Activated CD4-positive, alpha-beta T cell treated with anti-CD3 and anti-CD28 coated beads, Interleukin-2, Interleukin-6, amounts not matched to agents 100 ng/mL and 50 ng/mL, durations not matched to agents 16 hours and 8 hours (primary cell): ENCODE data around the gene SCARF1.

Experiments used
- DNase-seq: peaks from one replicate; pipeline ENCODE4 v3.0.0-alpha.2; 2020

SCARF1 gene

DNA sequence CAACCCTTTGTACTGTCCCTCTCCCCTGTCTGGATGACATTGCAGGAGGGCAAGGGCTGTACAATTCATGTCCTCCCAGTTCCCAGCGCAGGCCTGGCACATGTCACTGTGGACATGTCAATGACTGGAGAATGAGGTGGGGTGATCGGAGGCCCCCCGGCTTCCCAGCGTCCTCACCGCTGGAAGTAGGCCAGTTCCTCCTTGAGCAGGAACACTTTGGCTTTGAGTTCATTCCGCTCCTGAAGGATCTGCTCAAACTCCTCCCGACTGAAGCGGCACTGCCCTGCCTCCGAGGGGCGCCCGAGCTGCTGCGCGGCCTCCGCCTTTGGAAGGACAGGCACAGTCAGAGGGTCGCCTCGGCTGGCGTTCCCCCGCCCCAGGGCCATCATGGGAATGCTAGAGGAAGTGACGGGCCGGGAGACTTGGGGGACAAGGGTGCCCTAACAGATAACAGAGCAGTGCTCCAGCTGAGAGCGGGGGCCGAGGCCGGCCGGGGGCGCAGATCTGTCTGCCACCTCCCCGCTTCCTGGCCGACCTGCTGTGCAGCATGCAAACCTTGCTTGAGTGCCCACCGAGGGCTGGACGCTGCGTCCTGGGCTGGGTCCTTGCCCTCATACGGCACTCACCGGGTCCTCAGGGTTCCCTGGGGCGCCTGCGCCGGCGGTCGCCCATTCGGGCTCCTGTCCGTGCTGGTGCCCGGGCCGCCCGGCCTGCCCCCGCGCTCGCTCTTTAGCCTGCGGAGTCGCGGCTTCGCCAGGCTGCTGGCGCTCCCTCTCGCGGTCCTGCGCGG is 2.8 kb upstream of the SCARF1 start:
- DNase-seq = no peak

DNA sequence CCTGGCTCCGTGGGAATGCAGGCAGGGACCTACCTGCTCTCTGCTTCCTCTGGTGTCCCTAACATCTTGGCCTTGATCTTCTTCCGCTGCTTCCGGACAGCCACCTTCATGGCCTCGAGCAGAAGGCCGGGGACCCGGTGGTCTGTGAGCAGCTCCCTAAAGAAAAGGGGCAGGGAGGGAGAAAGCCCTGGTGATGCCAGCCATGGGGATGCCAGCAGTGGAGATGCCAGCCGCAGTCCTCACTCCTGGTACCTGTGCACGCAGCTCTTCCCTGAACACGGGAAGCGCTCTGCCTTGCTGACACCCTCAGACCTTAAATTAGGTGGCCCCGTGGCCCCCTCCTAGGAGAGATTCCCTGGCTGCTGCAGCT is 2.3 kb upstream of the SCARF1 start:
- DNase-seq = no peak

DNA sequence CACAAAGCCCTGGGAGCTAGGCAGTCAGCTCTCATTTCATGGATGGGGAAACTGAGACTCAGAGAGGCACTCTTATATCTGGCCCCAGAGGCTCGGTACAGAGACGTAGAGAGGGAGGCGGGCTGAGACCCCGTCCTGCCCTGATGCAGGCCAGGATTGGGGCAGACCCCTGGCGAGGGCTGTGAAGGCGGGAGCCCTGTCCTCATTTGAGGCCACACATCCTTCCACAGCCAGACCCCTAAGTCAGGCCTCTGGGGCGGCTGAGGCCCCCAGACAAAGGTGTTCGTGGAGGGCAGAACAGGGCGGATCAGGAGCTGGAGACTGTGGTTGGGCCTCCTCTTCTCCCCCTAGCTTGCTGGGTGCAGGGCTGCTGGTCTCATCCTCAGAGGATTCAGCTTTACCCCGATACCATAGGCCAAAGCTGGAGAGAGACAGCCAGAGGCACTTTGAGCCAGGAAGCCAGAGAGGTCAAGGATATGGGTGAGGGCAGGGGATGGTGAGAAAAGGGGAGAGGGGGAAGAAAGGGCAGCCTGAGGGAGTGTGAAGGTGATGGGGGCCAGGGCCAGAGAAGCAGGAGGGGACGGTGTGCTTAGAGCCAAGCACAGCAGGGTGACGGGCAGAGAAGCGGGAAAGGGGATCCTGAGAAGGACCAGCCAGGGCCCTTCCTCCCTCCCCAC is 805 bp upstream of the SCARF1 start:
- no peak for DNase-seq

DNA sequence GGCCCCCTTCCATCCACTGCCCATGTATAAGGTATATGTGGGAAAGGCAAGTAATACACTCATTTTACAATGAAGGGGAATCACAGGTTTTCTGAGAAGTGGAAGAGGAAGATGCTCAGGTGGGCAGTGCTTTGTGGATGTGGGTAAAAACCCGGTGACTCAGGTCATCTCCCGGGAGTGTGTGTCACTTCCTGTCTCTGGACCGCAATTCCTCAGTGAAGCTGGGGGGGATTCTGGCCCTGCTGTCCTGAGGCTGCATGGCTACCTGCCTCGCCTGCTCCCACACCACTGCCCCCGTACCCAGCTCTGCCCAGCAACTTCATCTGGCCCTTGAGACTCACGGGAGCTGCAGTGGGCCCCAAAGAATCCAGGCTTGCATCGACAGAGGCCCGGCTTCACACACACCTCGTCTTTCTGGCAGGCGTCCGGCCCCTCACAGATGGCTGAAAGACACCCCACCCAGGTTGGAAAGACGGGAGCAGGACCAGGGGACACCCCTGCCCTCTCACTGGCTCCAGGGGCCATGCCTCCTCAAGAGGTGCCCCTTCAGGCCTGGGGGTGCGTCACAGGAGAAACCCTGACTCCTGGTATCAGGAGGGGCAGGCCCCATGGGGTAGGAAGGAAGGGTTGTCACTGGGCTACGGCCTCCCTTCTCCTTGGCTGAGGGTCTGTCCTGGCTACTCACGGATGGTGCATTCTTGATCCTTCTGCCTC is 882 bp downstream of the SCARF1 start:
- DNase-seq = peak; percentile 63

DNA sequence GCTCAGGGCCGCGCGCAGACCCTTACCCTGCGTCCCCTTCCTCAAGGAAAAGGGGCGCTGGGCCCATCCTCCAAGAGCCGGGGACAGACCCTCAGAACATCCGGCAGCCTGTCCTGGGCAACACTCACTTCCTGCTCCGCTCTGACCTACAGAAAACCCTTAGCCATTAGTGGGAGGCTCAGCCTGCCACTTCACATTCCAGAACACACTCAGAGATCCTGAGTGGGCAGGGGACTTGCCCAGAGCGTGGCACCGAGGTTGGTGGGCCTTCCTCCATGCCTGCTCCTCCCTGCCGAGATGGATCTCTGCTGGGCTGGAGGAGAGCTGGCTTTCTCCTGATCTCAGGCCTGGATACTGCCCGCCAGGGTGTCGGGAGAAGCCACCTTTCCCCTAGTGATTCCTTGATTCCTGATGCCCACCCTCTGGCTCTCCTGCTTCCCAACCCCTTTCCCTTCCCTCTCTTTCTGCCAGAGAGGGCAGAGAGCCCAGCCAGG is 1.5 kb downstream of the SCARF1 start:
- DNase-seq = no peak

DNA sequence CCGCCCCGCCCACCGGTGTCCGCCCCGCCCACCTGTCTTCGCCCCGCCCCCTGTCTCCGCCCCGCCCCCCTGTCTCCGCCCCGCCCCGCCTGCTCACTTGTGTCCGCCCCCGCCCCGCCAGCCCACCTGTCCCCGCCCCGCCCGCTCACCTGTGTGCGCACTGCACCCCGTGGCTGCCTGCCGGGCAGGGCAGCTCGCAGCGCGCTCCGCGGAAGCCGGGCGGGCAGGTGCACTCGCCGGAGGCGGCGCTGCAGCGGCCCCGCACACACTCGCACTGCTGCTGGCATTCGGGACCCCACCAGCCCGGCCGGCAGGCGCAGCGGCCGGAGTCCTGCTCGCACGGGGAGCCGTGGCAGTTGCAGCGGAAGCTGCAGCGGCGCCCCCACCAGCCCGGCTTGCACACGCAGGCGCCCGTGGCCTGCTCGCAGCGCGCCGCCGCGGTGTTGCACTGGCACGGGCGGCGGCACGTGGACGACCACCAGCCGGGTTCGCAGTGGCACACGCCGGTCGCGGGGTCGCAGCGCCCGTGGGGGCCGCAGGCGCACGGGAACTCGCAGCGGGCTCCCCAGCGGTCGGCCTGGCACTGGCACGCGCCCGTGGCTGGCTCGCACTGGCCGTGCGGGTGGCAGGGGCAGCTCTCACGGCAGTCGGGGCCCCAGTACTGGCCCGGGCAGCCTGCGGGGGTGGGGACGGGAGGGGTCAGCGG is 2.1 kb downstream of the SCARF1 start:
- peak; percentile 27 for DNase-seq

DNA sequence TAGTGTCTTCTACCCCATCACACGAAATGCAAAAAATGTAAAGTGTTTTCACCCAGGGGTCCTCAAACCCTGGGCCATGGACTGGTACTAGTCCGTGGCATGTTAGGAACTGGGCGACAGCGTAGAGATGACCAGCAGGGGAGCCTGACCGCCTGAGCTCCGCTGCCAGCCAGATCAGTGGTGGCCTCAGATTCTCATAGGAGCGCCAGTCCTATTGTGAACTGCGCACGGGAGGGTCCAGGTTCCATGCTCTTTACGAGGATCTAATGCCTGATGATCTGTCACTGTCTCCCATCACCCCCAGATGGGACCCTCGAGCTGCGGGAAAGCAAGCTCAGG is 4.5 kb downstream of the SCARF1 start:
- no peak for DNase-seq

DNA sequence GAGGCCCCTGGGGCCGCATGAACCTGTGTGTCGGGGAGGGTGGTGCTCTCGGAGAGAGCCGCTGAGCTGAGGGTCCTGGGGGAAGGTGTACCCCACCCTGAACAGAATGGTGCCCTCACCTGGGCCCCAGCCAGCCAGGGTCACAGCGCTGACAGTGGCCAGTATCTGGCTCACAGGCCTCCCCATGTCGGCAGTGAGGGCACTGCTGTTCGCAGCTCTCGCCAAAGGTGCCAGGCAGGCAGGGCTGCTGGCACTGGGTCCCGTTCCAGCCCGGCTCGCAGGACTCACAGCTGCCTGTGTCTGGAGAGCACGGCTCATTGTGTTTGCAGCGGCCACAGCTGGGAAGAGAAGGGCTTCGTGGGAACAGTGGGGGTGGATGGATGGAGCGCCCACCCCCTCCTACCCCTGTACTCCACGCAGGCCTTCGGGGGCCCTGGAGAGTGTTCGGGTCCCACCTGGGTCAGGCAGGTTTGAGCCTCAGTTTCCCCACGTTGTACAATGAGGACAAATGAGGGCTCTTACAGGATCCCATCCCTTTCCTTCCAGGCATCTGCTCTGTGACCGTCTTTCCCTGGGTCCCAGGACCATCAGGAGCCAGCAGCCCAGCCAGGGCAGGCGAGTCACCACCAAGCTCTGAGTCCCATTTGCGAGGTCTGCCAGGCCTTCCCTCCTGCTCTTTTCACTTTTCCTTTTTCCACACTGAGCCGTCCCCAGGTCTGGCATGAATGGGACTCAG is 5.0 kb downstream of the SCARF1 start:
- no peak for DNase-seq

DNA sequence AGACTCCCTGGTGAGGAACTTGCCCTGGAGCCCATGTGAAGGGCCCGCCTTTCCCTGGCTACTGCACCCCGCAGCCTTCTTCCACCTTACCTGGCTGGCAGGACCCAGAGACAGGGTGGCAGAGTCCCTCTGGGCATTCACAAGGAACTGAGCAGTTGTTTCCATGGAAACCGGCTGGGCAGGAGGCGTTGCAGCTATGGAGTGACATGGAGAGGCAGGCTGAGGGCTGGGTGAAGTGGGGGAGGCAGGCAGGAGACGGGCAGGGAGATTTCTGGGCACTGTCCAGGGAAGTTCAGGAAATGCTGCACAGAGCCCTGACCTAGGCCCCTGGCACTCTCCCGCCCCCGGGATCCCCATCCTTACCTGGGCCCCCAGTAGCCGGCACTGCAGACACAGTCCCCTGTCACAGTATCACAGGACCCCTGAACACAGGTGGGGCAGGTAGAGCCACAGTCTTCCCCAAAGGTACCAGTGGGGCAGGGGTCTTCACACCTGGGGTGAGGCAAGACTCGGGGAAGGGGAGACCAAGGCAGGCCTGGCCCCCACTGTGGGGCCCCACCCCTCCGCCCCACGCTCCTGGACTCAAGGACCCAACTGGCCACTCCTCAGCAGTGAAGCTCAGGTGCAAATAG is 5.9 kb downstream of the SCARF1 start:
- no peak for DNase-seq

DNA sequence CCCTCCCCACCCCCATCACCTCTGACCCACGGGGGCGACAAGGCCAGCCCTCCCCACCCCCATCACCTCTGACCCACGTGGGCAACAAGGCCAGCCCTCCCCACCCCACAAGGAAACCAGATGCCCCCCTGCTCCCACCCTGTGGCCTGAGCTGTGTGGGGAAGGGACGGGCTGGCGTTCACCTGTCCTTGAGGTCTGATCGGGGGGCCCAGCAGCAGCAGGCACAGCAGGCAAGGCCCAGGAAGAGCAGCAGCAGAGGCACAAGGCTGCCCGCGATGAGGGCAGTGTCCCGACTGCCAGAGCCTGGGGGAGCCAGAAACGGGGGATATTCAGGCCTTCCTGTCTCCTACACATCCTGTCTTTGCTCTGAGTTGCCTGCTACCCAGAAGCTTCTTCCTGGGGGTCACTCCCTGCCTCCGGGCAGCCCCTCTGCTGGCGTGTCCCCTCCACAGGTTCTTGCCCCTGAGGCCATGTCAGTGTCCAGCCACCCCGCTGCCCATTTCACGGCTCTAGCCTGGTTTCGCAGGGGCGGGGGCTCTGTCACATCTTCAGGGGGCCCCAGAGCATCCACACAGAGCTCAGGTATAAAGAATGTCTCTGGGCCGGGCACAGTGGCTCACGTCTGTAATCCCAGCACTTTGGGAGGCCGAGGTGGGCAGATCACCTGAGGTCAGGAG is 6.8 kb downstream of the SCARF1 start:
- no peak for DNase-seq

DNA sequence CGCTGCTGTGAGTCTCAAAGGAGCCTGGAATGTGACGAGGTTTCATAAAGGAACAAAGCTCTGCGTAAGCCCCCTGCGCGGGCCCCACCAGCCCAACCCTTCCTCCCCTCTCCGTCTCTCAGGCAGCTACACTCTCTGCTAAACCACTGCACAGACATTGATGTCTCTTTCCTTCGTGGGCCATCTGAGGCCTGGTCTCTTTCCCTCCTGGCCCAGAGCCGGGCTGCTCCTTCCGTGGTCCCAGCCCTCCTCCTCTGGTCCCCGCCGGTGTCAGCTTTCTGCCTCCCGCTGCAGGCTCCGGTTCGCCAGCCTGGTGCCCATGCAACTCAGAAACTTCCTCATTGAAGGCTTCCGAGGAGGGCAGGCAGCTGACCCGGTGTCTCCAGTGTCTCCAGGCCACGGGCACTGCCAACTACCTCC is 7.4 kb downstream of the SCARF1 start:
- no peak for DNase-seq

DNA sequence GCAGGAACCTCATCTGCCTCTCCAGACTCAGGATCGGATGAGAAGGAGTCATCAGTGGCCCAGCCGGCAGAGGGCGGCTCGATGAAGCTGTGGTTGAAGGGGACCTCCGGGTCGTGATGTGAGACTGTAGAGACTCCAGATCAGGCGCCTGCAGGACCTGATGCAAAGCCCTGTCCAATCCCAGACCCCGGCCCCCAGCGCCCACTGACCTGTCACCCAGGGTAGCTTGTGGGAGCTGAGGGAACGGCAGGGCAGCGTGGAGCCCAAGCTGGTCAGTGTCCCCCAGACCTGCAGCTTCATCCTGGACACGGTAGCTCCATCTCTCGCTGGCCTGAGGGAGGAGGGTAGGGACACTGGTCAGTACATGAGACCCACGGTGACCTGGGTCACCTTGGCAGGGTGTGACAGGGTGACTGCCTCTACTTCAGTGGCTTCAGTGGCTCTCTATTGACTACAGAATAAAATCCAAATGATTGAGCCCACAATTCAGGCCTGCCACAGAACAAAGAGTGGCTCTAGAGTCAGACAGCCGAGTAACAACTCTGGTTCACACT is 8.7 kb downstream of the SCARF1 start:
- no peak for DNase-seq

DNA sequence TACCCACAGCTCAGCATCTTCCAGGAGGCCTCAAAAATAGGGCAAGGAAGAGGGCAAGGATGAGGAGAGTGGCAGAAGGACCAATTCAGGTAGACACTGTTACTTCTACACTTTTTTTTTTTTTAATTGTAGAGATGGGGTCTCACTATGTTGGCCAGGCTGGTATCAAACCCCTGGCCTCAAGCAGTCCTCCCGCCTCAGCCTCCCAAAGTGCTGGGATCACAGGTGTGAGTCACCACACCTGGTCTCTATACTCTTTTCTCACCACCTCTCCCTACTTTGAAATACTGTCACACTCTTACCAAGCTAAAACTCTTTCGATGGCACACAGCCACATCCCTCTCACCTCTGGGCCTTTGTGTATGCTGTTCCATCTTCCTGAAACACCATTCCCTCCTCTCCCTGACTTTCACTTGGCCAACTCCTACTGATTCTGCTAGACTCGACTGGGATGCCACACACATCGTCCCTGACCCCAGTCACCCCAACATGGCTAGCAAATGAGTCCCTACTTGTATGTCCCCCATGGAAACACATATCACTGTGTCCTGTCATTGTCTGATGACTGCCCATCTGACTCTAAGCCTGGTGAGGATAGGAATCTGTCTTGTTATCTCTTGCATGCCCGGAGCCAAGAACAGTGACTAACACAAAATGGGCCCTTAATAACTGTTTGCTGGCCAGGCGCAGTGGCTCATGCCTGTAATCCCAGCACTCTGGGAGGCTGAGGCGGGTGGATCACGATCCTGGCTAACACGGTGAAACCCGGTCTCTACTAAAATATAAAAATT is 9.7 kb downstream of the SCARF1 start:
- no peak for DNase-seq

DNA sequence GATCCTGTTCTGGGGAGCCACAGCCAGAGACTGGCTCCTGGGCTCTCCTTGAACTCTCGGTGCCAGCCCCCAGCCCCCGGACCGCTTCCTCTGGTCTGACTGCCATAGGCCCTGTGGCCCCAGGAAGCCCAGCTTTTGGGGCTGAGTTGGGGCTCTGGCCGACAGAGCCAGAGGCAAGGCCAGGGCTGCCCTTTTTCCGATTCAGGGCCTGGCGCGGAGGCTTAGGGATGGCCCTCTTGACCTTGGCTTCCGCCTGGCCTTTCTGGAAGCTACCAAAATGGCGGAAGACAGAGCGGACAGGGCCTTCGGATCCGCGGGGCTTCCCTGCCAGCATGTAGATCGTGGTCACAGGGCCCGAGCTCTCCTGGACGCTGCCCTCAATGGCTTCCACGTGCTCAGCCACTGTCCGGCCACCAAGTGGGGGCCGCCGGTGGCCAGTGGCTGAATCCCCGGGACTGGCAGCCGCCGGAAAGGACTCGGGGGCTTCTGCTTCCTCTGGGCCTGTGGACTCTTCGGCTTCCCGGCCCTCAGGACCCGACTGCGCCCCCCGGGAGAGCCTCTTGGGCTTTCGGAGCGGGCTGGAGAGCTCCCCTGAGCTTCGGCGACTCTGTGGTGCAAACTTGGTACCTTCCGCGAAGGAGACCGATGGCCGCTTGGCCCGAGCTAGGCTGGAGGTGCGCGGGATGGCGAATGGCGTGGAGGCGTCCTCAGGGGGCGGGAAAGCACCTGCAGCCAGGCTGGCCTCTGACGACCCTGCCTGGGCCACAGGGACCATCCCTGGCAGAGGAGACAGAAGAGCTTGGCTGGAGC is 10.5 kb downstream of the SCARF1 start:
- no peak for DNase-seq

DNA sequence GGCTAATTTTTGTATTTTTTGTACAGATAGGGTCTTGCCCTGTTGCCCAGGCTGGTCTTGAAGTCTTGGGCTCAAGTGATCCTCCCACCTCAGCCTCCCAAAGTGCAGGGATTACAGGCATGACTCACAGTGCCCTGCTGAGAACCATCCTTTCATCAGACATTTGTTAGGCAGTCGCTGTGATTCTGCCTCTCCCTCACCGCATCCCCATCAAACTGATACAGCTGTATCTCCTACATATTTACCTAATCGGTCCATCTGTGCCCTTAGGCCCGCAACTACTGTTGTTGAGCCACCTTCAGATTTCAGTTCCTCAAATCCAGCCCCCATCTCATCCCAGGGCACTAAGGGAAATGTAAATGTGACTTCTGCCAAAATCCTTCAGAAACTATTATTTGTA is 14.9 kb downstream of the SCARF1 start:
- DNase-seq = no peak

DNA sequence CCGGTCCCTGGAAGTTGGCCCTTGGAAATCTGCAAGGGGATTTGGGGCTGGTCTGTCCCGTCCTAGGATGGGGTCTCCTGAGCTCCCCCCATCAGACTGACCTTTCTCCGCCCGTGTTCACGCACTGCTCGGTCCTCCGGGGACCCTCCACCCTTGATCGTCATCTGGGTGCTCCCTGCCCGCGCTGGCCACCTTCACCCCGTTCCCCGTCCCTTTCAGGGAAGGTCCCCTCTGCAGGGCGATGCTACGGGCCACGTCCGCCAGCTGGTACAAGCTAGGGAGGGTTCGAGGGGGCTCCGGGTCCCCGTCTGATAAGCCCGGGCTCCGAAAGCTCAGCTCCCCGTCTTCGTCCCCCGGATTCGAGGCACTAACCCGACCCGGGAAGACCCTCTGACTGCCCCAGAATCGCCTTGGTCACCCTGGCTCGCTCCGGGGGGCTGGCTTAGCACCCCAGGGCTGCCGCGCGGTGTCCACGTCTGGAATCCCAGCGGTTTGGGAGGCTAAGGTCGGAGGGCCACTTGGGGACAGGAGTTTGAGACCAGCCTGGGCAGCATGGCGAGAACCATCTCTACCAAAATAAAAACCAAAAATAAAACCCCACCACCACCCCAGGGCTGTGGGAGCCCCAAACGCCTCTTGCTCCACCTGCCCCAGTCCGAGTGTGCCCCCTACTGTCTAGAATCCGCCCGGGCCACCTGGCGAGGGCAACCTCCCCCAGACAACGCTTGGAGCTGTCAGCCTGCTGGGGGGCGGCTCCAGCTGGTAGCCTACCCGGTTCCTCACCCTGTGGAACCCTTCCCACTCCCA is 15.8 kb downstream of the SCARF1 start:
- DNase-seq = peak; percentile 85

DNA sequence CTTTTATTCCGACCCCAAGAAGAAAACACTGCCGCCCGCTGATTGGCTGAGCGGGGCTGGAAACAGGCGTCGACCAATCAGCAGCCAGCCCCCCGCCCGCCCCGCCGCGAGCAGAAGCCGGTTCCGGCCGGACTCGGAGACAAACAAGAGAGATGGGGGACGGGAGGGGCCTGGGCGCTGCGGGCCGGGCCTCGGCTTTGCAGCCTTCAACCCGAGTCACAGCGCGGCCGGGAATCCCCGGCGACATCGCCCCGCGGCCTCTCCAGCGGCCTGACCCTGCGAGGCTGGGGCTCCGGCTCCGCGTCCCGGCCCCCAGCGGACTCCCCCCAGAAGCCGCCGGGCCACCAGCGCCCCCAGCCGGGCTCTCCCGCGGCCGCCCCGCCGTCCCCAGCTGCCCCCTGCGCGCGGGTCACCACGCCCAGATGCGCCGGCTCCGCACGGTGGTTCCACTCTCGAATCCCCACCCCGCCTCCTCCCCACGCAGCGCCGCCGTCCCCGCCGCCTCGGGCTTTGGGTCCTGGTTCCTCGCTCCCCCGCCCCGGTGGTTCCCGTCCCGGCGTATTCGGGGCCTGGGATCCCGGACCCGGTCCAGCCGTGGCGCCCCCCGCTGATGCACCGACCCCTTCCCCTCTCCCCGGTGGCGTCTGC is 16.6 kb downstream of the SCARF1 start:
- peak; percentile 94 for DNase-seq
